ENCODE measurements around the gene CROCC.
A peak's percentile ranks its signal among the peaks of the same experiment; 100 is the strongest.
"Not testable (repeated sequence)": the region's sequence is repeated elsewhere in the genome, so short reads cannot be mapped to it uniquely, and the experiment has no call there.

The CROCC gene

GRCh38 chr1:16918936-16919665 lies 2.6 kb upstream of the CROCC start:
- DNase-seq: not testable (repeated sequence)

- DNase-seq: no peak
Measured at GRCh38 chr1:16920951-16921350, 780 bp upstream of the CROCC start.

DNA sequence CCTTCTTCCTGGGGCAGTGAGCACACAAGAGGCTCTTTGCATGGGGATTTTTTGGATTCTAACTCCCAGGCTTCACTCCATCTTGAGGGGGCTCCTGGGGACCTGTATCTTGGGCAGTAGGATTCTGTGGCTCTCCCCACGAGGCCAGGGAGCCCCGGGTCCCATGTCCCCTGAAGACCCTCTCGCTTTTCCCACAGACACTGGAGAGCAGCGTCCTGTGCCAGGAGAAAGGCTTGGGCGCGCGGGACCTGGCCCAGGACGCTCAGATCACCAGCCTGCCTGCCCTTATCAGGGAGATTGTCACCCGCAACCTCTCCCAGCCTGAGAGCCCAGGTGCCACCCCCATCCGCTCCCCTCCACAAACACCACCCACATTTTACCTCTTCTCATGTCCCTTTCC lies 735 bp downstream of the CROCC start:
- no peak for DNase-seq

DNA sequence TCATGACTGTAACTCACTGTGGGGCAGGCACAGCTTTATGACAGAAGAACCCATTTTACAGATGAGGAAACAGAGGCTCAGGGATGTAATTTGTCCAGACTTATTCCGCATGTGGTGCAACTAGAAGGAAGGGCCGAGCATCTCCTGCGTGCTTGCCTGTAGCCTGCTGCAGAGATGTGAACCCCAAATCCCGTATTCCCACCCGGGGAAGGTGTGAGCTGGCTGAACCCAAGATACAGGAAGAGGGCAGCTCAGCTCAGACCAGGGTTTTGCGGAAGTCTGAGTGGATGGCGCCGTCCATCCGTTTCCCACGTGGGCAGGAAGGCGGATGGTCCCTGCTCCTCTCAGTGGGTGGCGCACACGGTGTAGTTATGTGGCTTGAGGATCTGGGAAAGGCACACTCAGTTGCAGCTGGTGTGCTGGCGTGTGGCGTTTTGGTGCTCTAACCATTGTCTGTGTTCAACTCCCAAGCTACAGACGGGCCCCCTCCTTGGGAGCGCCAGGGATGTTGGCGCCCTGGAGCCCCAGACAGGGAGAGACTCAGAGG lies 1.2 kb downstream of the CROCC start:
- no peak for DNase-seq

GRCh38 chr1:16924216-16924918 lies 2.6 kb downstream of the CROCC start:
- DNase-seq: no peak

DNA sequence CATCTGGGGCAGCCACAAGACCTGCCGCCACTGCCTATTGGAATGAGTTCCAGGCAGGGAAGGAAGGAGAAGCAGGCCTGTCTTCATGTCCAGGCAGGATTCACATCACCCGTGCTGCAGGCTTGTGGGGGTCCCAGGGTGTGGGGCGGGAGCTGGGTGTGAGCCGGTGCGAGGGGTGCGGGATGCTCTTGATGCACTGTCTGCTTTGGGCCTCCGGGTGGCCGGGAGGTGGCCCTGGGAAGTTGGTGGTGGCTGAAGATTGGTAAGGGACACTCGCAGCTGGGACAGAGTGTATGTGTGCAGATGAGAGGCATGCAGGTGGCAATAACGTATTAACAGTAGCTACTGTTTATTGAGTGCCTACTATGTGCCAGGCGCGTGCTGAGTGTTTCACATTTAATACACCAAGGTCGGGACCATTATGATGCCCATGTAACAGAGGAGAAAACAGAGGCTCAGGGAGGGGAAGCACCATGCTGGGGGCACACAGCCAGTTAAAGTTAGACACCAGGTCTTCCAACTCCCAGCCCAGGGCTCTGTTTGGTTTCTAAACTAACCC lies 3.3 kb downstream of the CROCC start:
- peak; percentile 56 for DNase-seq

DNA sequence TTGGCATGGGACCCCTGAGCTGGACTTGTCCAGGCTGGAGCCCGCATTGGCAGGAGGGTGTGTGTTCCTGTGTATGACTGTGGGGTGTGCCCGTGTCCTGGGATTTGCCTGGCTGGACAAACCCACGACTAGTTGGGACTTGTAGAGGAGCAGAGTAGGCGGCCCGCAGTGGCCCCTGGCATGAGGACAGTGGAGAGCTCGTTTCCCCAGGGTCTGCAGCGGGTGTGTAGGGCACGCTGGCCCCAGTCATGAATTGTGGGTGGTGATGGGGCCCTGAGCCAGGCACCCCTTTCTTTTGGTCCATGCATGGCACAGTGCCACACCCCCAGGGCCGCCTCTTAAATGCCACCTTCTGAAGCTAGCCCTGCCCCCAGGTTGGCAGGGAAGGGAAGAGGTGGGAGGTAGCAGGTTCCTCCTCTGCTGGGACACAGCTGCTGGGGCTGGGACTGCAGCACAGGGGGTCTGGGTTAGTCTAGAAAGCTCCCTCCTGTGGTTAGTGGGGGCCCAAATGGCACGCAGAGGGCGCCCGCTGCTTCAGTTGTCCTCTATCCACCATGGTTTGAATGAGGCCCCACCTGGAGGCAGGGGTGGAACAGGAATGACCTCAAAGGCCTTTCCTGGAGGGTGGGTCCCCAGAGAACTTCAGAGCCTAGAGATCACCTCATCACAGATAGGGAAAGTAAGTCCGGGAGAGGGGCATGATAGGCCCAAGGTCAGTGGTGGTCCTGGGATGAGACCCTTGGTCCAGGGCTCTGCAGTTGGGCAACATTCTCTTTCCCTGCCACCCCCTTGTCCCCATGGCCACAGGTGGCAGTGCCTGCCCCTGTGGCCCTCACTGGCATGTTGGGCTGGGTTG lies 4.1 kb downstream of the CROCC start:
- no peak for DNase-seq

GRCh38 chr1:16926491-16927073 lies 4.9 kb downstream of the CROCC start:
- DNase-seq: no peak

DNA sequence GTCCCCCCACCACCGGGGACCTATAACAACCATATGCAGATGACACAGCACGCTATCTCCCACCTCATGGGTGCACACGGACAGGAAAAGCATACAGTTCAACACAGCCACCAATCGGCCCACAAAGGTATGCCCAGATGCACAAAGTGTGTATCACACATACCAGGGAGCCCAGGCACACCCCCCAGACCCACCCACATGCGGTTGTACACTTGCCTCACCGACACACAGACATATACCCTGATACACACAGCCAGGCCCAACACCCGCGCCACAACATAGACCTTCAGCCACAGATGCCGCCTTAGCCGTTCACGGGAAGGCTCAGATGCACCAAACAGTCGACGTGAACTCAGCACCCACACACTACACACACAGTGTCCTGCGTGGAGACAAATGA lies 5.5 kb downstream of the CROCC start:
- DNase-seq: no peak

- DNase-seq: no peak
Measured at GRCh38 chr1:16927711-16928485, 6.2 kb downstream of the CROCC start.

GRCh38 chr1:16929146-16930041 lies 7.7 kb downstream of the CROCC start:
- not testable (repeated sequence) for DNase-seq

DNA sequence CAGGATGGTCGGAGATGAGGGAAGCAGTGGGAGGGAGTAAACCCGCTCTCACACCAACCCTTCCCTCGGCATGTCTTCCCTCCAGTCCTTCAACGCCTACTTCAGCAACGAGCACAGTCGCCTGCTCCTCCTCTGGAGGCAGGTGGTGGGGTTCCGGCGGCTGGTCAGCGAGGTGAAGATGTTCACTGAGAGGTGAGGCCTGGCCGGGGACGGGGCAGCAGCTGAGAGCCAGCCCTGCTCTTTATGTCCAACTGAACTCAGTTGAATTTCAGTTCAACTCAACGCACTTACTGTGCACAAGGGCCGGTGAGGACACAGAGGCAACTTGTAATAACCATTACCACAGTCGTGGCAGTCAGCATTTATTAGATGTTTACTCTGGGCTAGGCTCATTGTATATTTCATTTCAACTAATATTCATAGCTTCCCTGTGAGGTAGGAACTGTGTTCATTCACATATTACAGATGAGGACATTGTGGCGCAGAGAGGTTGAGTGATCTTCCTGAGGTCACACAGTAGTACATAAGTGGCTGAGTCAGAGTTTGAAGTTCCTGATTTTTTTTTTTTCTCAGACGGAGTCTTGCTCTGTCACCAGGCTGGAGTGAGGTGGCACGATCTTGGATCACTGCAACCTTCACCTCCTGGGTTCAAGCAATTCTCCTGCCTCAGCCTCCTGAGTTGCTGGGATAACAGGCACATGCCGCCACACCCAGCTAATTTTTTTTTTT lies 9.6 kb downstream of the CROCC start:
- DNase-seq: not testable (repeated sequence)

DNA sequence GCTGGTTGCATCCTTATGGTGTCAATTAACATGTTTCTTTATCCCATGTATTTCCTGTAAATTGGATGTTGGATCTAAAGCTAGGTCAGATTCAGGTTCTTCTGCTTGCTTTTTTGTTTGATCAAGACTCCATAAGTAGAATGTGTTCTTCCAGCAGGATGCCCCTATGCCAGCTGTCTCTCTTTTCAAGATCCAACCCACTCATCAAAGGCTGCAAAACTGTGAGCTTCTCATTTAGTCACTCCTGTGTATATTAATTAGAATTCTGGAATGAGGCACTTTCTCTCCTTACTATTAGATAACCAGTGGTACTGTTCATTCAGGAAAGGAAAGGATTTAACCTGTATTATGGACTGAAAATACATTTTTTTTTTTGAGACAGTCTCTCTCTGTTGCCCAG lies 12.2 kb downstream of the CROCC start:
- DNase-seq: not testable (repeated sequence)

GRCh38 chr1:16936580-16936979 lies 14.8 kb downstream of the CROCC start:
- DNase-seq: not testable (repeated sequence)

DNA sequence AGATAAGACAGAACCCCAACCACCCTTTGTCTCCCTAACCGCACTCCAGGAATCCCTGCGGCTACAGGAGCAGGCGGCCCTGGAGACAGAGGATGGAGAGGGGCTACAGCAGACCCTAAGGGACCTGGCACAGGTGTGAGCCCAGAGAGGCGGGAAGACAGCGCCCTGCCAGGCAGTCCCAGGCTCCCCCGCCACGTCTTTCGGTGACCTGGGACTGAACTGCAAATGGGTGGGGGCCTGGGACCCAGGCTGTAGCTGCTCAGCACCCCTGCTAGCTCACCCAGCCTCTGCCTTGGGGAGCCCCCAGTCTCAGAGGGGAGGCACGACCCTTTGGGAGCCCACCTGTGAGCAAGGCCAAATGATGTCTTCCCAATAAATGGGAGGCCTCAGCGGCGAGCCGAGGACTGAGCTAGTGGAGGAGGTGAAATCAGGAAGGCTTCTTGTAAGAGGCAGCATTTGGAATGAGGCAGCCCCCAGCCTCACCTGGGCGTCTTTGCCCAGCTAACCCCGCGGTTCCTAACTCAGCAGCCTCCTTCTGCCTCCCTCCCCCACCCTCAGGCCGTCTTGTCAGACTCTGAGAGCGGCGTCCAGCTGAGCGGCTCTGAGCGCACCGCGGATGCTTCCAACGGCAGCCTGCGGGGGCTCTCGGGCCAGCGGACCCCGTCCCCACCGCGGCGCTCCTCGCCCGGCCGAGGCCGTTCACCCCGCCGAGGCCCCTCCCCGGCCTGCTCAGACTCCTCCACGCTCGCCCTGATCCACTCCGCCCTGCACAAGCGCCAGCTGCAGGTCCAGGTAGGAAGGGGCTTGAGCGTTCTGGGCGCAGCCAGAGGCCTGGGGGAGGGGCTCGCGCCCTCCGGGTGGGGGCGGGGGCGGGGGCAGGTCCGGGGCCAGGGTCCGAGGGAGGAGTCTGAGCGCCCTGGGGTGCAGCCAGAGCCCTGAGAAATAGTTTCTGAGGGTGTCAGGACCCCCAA lies 16.9 kb downstream of the CROCC start:
- DNase-seq: no peak

DNA sequence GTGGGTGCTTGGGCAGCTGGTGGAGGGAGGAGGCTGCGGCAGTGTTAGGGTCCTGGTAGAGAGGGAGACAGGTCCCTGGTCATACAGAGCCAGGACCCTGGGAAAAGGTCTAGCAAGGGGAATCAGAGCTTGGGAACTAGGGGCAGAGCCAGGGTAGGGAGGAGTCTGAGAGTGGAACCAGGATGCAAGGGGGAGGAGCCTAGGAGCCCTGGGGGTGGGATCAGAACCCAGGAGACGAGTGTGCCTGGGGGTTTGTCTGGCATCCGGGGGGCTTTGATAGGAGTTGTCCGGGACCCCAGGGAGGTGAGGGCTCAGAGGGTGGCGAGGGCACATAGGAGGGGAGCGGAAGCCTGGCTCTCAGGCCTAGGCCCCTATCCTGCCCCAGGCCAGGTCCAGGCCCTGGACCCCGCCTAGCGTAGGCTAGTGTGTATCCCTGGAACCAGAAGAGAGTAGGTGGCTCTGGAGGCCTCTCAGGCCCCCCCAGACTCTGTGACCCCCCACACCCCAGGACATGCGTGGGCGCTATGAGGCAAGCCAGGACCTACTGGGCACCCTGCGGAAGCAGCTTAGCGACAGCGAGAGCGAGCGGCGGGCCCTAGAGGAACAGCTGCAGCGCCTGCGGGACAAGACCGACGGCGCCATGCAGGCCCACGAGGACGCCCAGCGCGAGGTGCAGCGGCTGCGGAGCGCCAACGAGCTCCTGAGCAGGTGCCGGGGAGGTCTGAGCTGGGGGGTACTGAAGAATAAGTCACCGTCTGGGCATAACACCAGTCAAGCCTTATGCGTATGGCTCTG lies 17.9 kb downstream of the CROCC start:
- DNase-seq: not testable (repeated sequence)

- no peak for DNase-seq
Measured at GRCh38 chr1:16944038-16944437, 22.3 kb downstream of the CROCC start.

DNA sequence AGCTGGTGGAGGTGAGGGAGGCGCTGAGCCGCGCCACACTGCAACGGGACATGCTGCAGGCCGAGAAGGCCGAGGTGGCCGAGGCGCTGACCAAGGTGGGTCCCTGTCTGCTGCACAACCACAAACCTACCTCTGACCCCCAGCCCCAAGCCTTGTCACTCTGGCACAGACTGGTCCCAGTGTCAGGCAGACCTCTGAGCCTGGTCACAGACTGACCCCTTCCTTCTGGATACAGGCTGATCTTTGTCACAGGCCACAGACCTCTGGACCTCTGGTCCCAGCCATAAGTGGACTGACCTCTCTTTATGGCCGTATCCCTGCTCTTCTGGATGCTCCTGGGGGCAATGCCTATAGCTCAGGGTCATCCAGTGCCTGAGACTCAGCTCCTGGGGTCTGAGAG lies 23.8 kb downstream of the CROCC start:
- DNase-seq: not testable (repeated sequence)
